IMR-90 (cell line): ENCODE measurements around the gene PHEX.

Experiments
- CEBPB ChIP-seq: IDR thresholded peaks from 2 replicates; pipeline ENCODE4 v1.6.1; 2012; ENCODE audit warnings: low read depth, low read length, improper control_type of control experiment
- CTCF ChIP-seq: conservative IDR thresholded peaks from 2 replicates; pipeline ENCODE4 v1.5.1; 2012; ENCODE audit warnings: mild to moderate bottlenecking, low read depth, low read length, improper control_type of control experiment
- MAFK ChIP-seq: IDR thresholded peaks from 2 replicates; pipeline ENCODE4 v1.6.1; 2012; ENCODE audit warnings: low read depth, low read length, improper control_type of control experiment
- MAZ ChIP-seq: IDR thresholded peaks from 2 replicates; pipeline ENCODE4 v1.6.1; 2012; ENCODE audit warnings: low read depth, mild to moderate bottlenecking, low read length, improper control_type of control experiment, moderate library complexity, borderline replicate concordance
- MXI1 ChIP-seq: IDR thresholded peaks from 2 replicates; pipeline ENCODE4 v1.6.1; 2012; ENCODE audit warnings: low read depth, mild to moderate bottlenecking, low read length, moderate library complexity, borderline replicate concordance
- POLR2A ChIP-seq: IDR thresholded peaks from 2 replicates; pipeline ENCODE4 v1.6.1; 2012; ENCODE audit warnings: mild to moderate bottlenecking, low read depth, low read length
- RCOR1 ChIP-seq: IDR thresholded peaks from 2 replicates; pipeline ENCODE4 v1.6.1; 2012; ENCODE audit warnings: mild to moderate bottlenecking, low read length, improper control_type of control experiment; ENCODE audit not compliant: insufficient replicate concordance
- TF ChIP-seq, protein P1 (sequence below): fragments of 150-350 bp; IDR thresholded peaks from 2 replicates; pipeline ENCODE4 v1.6.1; 2017; ENCODE audit warnings: mild to moderate bottlenecking, antibody characterized with exemption, low read length, low read depth

- TF ChIP-seq CTCF (no peak), POLR2A (no peak), CEBPB (no peak), RCOR1 (no peak), MAFK (no peak), MXI1 (no peak), MAZ (no peak)
- TF ChIP-seq, protein P1, sequence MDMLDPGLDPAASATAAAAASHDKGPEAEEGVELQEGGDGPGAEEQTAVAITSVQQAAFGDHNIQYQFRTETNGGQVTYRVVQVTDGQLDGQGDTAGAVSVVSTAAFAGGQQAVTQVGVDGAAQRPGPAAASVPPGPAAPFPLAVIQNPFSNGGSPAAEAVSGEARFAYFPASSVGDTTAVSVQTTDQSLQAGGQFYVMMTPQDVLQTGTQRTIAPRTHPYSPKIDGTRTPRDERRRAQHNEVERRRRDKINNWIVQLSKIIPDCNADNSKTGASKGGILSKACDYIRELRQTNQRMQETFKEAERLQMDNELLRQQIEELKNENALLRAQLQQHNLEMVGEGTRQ, result no peak
These were observed 41.3 kb upstream of the PHEX start for GRCh38 chrX:21990832-21991231.
